Activated naive CD8-positive, alpha-beta T cell treated with anti-CD3 and anti-CD28 coated beads for 36 hours (primary cell): Measurements from ENCODE around the gene TNRC6B. TPM values are rescaled to one million over a fixed set of nuclear protein-coding genes. Genes with fewer than 3 reads are reported as not detected.

Experiments used
- DNase-seq: peaks from one replicate; pipeline ENCODE4 v3.0.0; 2021
- H3K27ac Mint-ChIP-seq: one replicate; pipeline ENCODE4 v1.8.0; 2022; ENCODE audit warnings: mild to moderate bottlenecking, moderate library complexity, mixed read lengths
- H3K27me3 Mint-ChIP-seq: one replicate; pipeline ENCODE4 v1.8.0; 2022; ENCODE audit warnings: mild to moderate bottlenecking, mixed read lengths
- H3K36me3 Mint-ChIP-seq: one replicate; pipeline ENCODE4 v1.8.0; 2021; ENCODE audit warnings: mild to moderate bottlenecking, mixed read lengths
- H3K4me1 Mint-ChIP-seq: one replicate; pipeline ENCODE4 v1.8.0; 2021; ENCODE audit warnings: mixed read lengths
- H3K4me3 Mint-ChIP-seq: one replicate; pipeline ENCODE4 v1.8.0; 2022; ENCODE audit warnings: mild to moderate bottlenecking, moderate library complexity, mixed read lengths
- H3K9me3 Mint-ChIP-seq: one replicate; pipeline ENCODE4 v1.8.0; 2022; ENCODE audit warnings: mixed read lengths
- total RNA-seq, 2 experiments: library from RNA; stranded (reverse); gene quantifications; one replicate each; pipeline ENCODE4 v1.2.3, GENCODE V29; 2021

TNRC6B gene
- total RNA-seq, 2 experiments from 2014 or later = 35.9 to 37.5 TPM

DNA sequence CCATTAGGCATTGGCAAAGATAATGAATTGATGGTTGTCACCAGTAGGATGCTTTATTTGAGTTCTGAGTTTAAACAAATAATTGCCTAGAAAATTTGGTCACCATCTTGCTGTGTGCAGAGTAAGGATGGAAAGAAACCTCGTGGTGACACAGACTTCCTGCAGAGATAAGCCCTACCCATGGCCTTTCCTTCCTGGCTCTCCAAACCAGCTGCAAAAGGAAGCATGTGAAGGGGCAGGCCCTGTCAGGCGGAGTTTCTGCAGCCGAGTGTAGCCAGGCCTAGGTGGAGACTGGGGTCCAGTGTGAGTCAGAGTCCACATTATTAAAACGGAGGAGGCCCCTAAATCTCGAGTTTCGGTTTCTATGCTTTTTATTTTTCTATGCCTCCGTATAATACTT lies 85.5 kb downstream of the TNRC6B start:
- Mint-ChIP-seq H3K36me3 (peaks cover 59% of the 10 kb centered on the region), H3K9me3 (no peaks in the 10 kb centered on the region), H3K27me3 (no peaks in the 10 kb centered on the region), H3K27ac (peak overlapping the region; percentile 72), H3K4me3 (no peak overlapping the region), H3K4me1 (peaks cover 34% of the 10 kb centered on the region)
- DNase-seq = no peak

DNA sequence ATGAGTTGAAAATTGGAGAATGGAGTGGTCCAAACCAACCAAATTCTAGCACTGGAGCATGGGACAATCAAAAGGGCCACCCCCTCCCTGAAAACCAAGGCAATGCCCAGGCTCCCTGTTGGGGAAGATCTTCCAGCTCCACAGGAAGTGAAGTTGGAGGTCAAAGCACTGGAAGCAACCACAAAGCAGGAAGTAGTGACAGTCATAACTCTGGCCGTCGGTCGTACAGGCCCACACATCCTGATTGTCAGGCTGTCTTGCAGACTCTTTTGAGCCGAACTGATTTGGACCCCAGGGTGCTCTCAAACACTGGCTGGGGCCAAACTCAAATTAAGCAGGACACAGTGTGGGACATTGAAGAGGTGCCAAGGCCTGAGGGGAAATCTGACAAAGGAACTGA lies 88.1 kb downstream of the TNRC6B start:
- Mint-ChIP-seq H3K4me3 (no peak overlapping the region), H3K27me3 (no peaks in the 10 kb centered on the region), H3K36me3 (peaks cover 53% of the 10 kb centered on the region), H3K27ac (peak overlapping the region; percentile 68), H3K9me3 (no peaks in the 10 kb centered on the region), H3K4me1 (peaks cover 27% of the 10 kb centered on the region)
- DNase-seq = no peak

DNA sequence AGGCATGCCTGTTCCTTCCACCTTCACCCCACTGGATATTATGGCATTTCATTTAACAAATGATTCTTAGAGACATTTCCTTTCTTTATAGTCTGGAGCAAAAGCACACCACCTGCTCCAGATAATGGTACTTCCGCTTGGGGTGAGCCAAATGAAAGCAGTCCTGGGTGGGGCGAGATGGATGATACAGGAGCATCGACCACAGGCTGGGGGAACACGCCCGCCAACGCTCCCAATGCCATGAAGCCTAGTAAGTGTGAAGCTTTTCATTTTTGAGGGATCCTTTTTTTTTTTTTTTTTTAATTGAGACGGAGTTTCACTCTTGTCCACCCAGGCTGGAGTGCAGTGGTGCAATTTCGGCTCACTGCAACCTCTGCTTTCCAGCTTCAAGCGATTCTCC lies 92.3 kb downstream of the TNRC6B start:
- no peak overlapping the region for H3K4me3 Mint-ChIP-seq
- peaks cover 27% of the 10 kb centered on the region for H3K4me1 Mint-ChIP-seq
- no peak overlapping the region for H3K27ac Mint-ChIP-seq
- DNase-seq = no peak
- H3K36me3 Mint-ChIP-seq = peaks cover 29% of the 10 kb centered on the region
- H3K27me3 Mint-ChIP-seq = no peaks in the 10 kb centered on the region
- H3K9me3 Mint-ChIP-seq = no peaks in the 10 kb centered on the region

DNA sequence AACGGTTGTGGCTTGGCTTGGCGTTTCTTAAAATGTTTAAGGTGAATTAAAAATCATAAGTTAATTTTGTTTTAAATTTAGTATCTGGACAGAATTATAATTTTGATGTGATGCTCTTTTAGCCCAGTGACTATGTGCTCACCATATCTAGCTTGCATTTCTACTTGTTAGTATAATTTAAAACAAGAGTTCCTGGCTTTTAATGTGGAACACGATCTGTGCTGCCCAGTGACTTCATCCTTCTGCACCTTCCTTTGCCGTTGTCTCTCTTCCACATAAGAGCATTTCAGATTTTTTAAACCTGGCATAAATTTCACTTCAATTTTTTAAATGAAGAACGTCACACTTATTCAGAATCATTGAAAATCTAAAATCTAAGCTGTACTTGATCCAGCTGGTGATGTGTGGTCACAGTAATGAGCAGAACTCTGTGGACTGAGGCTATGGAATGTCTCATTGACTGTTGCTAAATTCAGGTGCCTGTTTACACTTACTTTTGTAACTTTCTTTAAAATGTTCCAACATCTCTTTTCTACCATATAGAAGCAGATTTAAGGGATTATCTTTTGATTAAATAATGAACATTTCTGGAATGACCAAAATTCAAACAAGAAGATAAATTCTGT lies 93.1 kb downstream of the TNRC6B start:
- Mint-ChIP-seq H3K36me3 (peaks cover 24% of the 10 kb centered on the region), H3K27ac (no peak overlapping the region), H3K27me3 (no peaks in the 10 kb centered on the region), H3K4me3 (no peak overlapping the region), H3K9me3 (no peaks in the 10 kb centered on the region), H3K4me1 (peaks cover 23% of the 10 kb centered on the region)
- DNase-seq = no peak

DNA sequence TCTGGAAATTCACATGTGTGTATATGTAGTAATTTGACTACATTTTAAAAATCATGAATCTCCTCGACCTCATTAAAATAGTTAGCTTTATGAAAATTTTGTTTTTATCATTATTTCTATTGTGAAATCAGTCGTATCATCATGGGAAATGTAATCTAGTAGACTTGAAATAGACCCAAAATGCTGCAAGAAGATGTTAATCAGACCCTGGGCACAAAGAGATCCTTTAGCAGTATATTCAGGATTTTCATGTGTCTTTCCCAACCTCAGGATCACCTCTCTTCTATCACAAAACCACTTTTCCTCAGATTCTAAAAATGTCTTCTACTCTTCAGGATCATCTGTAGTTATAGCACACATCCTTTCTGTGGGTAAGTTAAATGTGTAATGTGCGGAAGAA lies 93.7 kb downstream of the TNRC6B start:
- H3K27me3 Mint-ChIP-seq = no peaks in the 10 kb centered on the region
- DNase-seq = no peak
- no peak overlapping the region for H3K27ac Mint-ChIP-seq
- no peaks in the 10 kb centered on the region for H3K9me3 Mint-ChIP-seq
- peaks cover 23% of the 10 kb centered on the region for H3K4me1 Mint-ChIP-seq
- H3K36me3 Mint-ChIP-seq = peaks cover 22% of the 10 kb centered on the region
- H3K4me3 Mint-ChIP-seq = no peak overlapping the region

DNA sequence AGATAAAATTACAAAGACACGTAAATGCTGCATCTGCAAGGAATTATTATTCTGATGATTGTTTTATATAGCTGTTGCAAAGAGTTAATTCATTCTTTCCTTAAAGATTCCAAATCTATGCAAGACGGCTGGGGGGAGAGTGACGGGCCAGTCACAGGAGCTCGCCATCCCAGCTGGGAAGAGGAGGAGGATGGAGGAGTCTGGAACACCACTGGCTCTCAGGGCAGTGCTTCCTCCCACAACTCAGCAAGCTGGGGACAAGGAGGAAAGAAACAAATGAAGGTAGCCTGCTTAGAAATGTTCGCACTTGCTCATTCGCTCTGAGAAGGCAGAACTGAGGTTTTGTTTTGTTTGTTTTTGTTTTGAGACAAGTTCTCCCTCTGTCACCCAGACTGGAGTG lies 95.6 kb downstream of the TNRC6B start:
- no peak for DNase-seq
- Mint-ChIP-seq H3K4me3 (no peak overlapping the region), H3K27me3 (no peaks in the 10 kb centered on the region), H3K9me3 (no peaks in the 10 kb centered on the region), H3K4me1 (peaks cover 36% of the 10 kb centered on the region), H3K27ac (peak overlapping the region; percentile 25), H3K36me3 (peaks cover 22% of the 10 kb centered on the region)

DNA sequence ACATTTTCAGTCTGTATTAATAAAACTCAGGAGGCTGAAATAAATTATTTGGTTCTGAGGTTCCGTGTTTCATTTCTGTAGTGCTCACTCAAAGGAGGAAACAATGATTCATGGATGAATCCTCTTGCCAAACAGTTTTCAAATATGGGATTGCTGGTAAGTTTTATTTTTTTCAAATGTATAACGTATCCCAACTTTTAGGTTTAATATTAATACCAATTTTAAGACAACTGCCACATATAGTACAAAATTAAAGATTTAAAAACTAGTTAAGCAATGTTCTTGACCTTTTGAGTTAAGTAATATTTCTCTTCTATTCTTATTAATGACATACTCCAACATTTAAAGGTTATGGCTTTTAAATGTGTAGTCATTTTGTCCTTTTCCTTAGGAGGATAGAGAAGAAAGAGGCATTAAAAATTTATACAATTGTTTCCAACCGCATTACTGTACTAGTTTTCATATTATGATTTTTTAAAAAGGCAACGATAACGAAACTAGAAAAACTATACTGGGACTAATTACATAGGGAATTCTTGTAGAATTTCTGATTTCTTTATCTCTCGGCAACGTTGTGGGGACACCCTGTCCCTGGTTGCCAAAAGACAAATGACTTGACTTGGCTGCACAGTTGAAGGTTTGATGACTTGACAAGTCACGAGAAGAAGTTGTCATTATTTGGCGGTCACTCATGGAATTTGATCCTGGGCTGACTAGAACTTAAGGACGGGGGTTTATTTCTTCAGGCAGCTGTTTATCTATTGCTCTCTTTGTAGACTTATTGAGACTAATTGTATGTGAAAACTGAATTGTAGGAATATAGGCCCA lies 99.5 kb downstream of the TNRC6B start:
- H3K4me1 Mint-ChIP-seq = peaks cover 40% of the 10 kb centered on the region
- H3K36me3 Mint-ChIP-seq = peaks cover 25% of the 10 kb centered on the region
- H3K9me3 Mint-ChIP-seq = no peaks in the 10 kb centered on the region
- DNase-seq = no peak
- H3K27me3 Mint-ChIP-seq = no peaks in the 10 kb centered on the region
- no peak overlapping the region for H3K4me3 Mint-ChIP-seq
- peak overlapping the region; percentile 98 for H3K27ac Mint-ChIP-seq

DNA sequence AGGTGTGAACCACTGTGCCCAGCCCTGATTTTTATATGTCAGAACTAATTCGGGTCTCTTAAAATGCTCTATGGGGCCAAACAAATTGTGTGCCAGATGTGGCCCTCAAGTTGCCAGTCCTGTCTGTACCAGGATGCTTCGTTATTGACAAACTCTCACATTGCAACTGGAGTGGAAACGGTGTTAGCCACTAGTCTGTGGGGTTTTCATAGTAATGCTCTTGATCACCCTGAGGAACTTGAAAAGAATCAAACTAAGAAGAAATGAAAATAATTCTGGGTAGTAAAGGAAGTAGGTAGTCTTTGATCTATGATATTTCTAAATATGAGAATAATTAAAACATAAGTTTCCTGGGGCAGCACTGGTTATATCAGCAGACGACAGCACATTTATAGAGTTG lies 101.3 kb downstream of the TNRC6B start:
- Mint-ChIP-seq H3K9me3 (no peaks in the 10 kb centered on the region), H3K4me3 (peak overlapping the region; percentile 0), H3K27me3 (no peaks in the 10 kb centered on the region), H3K36me3 (peaks cover 24% of the 10 kb centered on the region), H3K4me1 (peaks cover 42% of the 10 kb centered on the region), H3K27ac (peak overlapping the region; percentile 79)
- DNase-seq = no peak

DNA sequence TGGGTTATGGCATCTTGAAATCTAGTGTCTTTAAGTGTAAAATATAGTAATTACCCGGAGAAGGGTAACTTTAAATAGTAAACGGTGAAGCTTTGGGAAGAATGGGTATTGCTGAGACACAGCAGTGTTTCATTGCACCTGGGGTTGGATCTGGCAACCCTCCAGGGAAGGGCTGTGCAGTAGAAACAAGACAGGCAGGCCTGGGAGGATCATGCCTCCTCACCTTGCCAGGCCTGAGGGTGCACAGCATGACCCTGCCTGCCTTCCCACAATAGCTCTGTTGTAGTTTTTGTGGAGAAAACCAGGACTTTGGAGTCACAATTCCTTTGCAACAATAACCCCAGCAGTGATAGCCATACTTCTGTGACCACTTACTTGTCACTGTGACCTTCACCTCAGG lies 104.0 kb downstream of the TNRC6B start:
- Mint-ChIP-seq H3K9me3 (no peaks in the 10 kb centered on the region), H3K27ac (no peak overlapping the region), H3K36me3 (peaks cover 35% of the 10 kb centered on the region), H3K27me3 (no peaks in the 10 kb centered on the region), H3K4me1 (peaks cover 42% of the 10 kb centered on the region), H3K4me3 (no peak overlapping the region)
- DNase-seq = no peak

DNA sequence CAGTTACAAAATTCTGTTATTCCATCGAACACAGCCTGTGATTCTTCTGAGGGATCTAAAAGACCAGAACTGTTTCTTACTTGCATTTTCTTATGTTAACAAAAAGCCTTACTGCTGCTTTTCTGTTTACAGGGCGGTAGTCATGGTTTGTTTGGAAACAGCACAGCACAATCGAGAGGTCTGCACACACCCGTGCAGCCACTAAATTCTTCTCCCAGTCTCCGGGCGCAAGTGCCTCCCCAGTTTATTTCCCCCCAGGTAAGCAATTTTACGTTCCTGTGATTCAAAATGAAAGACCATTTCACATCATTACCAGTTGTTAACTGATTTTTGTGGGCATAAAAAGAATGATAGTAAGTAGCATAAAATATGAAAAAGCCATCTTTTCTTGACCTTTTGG lies 107.8 kb downstream of the TNRC6B start:
- DNase-seq = no peak
- Mint-ChIP-seq H3K4me1 (peaks cover 38% of the 10 kb centered on the region), H3K27ac (peak overlapping the region; percentile 46), H3K4me3 (no peak overlapping the region), H3K9me3 (no peaks in the 10 kb centered on the region), H3K27me3 (no peaks in the 10 kb centered on the region), H3K36me3 (peaks cover 38% of the 10 kb centered on the region)

DNA sequence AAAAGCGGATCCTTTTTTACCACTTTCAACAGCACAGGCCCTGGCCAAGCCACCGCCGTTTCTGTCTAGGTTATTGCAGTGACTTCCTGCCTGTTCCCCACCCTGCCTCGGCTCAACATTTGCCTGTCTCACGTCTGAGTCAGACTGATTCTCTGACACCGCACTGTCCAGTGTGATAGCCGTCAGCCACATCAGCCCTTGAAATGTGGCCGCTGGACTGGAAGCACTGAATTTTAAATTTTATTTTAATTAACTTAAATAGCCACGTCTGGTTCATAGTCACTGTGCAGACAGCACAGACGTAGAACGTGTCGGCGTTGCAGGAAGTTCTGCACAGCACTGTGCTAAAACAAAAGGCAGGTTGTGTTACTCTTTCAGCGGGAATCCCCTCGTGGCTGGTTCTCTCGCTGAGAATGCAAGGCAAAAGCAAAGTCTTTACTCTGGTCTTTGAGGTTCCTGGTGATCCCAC lies 112.3 kb downstream of the TNRC6B start:
- H3K4me1 Mint-ChIP-seq = peaks cover 48% of the 10 kb centered on the region
- DNase-seq = peak; percentile 66
- H3K36me3 Mint-ChIP-seq = peaks cover 32% of the 10 kb centered on the region
- H3K27ac Mint-ChIP-seq = peak overlapping the region; percentile 96
- no peaks in the 10 kb centered on the region for H3K27me3 Mint-ChIP-seq
- H3K4me3 Mint-ChIP-seq = peak overlapping the region; percentile 67
- H3K9me3 Mint-ChIP-seq = no peaks in the 10 kb centered on the region

DNA sequence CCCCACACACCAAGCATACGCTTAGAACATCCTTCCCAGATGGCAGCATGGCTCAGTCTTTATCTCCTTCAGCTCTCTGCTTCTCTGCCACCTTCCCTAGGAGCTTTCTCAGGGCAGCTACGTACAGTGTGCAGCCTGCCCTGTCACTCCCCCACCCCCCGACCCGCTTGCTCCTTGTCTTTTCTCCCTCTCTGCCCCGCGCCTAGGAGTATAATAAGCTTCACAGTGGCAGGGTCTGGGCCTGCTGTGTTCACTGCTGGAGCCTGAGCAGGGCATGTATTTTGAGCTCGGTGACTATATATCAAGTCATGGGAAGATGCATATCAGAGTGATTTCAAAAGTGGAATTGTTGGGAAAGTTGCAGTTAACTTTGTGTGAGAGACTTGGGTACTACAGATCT lies 112.8 kb downstream of the TNRC6B start:
- Mint-ChIP-seq H3K4me1 (peaks cover 50% of the 10 kb centered on the region), H3K27me3 (no peaks in the 10 kb centered on the region), H3K36me3 (peaks cover 34% of the 10 kb centered on the region)

DNA sequence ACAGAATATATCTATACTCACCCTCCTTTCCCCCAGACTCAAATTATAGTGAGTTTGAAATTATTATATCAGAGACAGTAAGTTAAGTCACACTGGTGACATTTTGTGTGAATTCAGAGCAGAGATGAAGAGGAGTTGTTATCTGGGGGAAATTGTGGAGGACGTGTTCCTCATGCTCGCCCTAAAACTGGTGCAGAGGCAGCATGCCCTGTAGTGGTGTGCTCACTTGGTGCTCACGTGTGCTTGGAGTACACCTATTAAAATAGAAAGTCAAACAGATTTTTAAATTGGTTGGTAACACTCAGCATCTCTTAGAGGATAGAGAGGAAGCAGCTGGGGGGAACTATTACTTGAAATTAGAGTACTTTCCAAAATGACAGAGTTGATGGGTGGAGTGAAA lies 117.0 kb downstream of the TNRC6B start:
- Mint-ChIP-seq H3K27me3 (no peaks in the 10 kb centered on the region), H3K4me1 (peaks cover 27% of the 10 kb centered on the region), H3K9me3 (no peaks in the 10 kb centered on the region), H3K4me3 (no peak overlapping the region), H3K36me3 (peaks cover 23% of the 10 kb centered on the region), H3K27ac (peak overlapping the region; percentile 46)
- DNase-seq = no peak

More for the DNA sequence above, 112.8 kb downstream of the TNRC6B start:
- H3K27ac Mint-ChIP-seq = peak overlapping the region; percentile 96
- H3K9me3 Mint-ChIP-seq = no peaks in the 10 kb centered on the region
- no peak for DNase-seq
- peak overlapping the region; percentile 67 for H3K4me3 Mint-ChIP-seq

DNA sequence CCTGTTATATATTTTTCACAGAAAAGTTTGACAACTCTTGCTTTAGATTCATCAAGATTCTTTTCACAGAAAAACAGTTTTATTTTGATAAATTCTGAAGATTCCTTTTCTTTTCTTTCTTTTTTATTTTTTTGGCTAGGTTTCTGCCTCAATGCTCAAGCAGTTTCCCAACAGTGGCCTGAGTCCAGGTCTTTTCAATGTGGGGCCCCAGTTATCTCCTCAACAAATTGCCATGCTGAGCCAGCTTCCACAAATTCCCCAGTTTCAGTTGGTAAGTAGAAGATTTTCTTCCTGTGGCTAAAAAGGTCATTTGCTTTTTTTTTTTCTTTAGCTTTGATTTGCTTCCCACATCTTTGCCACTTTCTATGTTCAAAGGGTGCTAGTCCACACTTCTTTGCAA lies 122.6 kb downstream of the TNRC6B start:
- no peak for DNase-seq
- Mint-ChIP-seq H3K36me3 (peaks cover 30% of the 10 kb centered on the region), H3K4me1 (peaks cover 14% of the 10 kb centered on the region), H3K27me3 (no peaks in the 10 kb centered on the region), H3K9me3 (no peaks in the 10 kb centered on the region), H3K4me3 (no peak overlapping the region), H3K27ac (no peak overlapping the region)

DNA sequence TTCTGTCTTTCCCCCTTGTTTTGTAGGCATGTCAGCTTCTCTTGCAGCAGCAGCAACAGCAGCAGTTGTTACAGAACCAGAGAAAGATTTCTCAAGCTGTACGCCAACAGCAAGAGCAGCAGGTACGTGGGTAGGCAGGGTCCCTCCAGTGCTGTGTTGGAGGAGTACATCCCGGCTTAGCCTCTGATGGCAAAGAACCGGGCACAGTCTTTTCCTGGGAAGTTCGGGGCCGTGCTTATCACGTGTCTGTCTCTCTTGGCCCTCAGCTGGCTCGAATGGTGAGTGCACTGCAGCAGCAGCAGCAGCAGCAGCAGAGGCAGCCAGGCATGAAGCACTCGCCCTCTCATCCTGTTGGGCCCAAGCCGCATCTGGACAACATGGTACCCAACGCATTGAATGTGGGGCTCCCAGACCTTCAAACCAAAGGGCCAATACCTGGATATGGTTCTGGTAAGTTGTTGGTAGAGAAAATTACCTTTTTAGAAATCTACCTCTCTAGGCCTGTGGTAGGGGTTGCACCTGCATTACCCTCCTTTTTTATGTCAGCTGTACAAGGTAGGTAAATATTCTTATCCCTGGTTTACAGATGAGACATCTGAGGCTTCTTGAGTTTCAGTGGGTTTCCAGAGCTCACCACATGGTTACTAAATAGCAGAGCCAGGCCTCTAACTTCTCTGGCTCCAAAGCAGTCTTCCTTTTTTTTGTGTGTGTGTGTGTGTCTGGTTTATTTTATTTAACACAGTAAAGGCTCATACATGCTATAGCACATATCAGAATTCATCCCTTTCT lies 123.4 kb downstream of the TNRC6B start:
- peaks cover 28% of the 10 kb centered on the region for H3K36me3 Mint-ChIP-seq
- DNase-seq = no peak
- no peak overlapping the region for H3K27ac Mint-ChIP-seq
- H3K27me3 Mint-ChIP-seq = no peaks in the 10 kb centered on the region
- no peaks in the 10 kb centered on the region for H3K9me3 Mint-ChIP-seq
- H3K4me3 Mint-ChIP-seq = no peak overlapping the region
- peaks cover 14% of the 10 kb centered on the region for H3K4me1 Mint-ChIP-seq
